Spleen (tissue), 11 donors: ENCODE results near the gene SLC17A1. TPM values are rescaled to one million over a fixed set of nuclear protein-coding genes. Genes with fewer than 3 reads are reported as not detected.

Source experiments
- DNase-seq: peaks from one replicate; pipeline ENCODE4 v3.0.0-alpha.2; 2020
- H3K27ac ChIP-seq, 8 donors: fragments of 200-600 bp; sonication (generic) in 7 of 8; 1 replicate in 4 of 8; 2 replicates in 4 of 8; pipeline versions ENCODE4 v1.5.0 to v1.8.0; 2016 to 2021; ENCODE audit warnings: inconsistent platforms in 4 of 8, mild to moderate bottlenecking in 4 of 8, moderate library complexity in 1 of 8
- H3K27me3 ChIP-seq, 7 donors: fragments of 200-600 bp; sonication (generic) in 6 of 7; replicated peaks in 1 of 7; 1 replicate in 4 of 7; 2 replicates in 3 of 7; pipeline versions ENCODE4 v1.5.0 to v1.8.0; 2016 to 2021; ENCODE audit warnings: inconsistent platforms in 3 of 7, mild to moderate bottlenecking in 1 of 7
- H3K36me3 ChIP-seq, 6 donors: fragments of 200-600 bp; sonication (generic) in 5 of 6; 1 replicate in 4 of 6; 2 replicates in 2 of 6; pipeline versions ENCODE4 v1.5.0 to v1.8.0; 2016 to 2021; ENCODE audit warnings: inconsistent platforms in 2 of 6
- H3K4me1 ChIP-seq, 6 donors: fragments of 200-600 bp; sonication (generic) in 5 of 6; 1 replicate in 3 of 6; 2 replicates in 3 of 6; pipeline versions ENCODE4 v1.5.0 to v1.8.0; 2016 to 2021; ENCODE audit warnings: inconsistent platforms in 3 of 6
- H3K4me3 ChIP-seq, 8 donors: fragments of 200-600 bp; sonication (generic) in 7 of 8; 1 replicate in 4 of 8; 2 replicates in 4 of 8; pipeline versions ENCODE4 v1.5.0 to v1.8.0; 2016 to 2021; ENCODE audit warnings: inconsistent platforms in 4 of 8, mild to moderate bottlenecking in 4 of 8, moderate library complexity in 2 of 8
- H3K9me3 ChIP-seq, 8 donors: fragments of 200-600 bp; sonication (generic) in 7 of 8; 1 replicate in 4 of 8; 2 replicates in 4 of 8; pipeline versions ENCODE4 v1.5.0 to v1.8.0; 2016 to 2021; ENCODE audit warnings: inconsistent platforms in 4 of 8
- POLR2A ChIP-seq, 3 donors: fragments of 450-650 bp; IDR thresholded peaks; one replicate each; pipeline ENCODE4 v1.5.1; 2017; ENCODE audit warnings: antibody characterized with exemption in 3 of 3, mild to moderate bottlenecking in 1 of 3
- POLR2AphosphoS5 ChIP-seq, 3 donors: sonication (generic); formaldehyde crosslinking; IDR thresholded peaks; one replicate each; pipeline ENCODE4 v1.5.1; 2017; ENCODE audit warnings: antibody characterized with exemption in 3 of 3
- WGBS, 5 donors: extraction: QIAGEN DNeasy Blood & Tissue Kit in 3 of 5; methylation state at CpG; one replicate each; pipeline versions ENCODE4 v1.1.5 to v1.1.7; 2013 to 2018; 5-methylcytosine and 5-hydroxymethylcytosine counted together
- intact Hi-C: fragments of 100-400 bp; cut with DNase I; formaldehyde crosslinking; loops from one replicate; pipeline ENCODE4 v1.15.0; 2023; ENCODE audit warnings: low total_unique reads
- polyA plus RNA-seq, 3 donors: library from polyadenylated mRNA; stranded (reverse); fragments of 200-250 nt; gene quantifications; one replicate each; pipeline ENCODE4 v1.2.1, GENCODE V29; 2013
- total RNA-seq, 7 donors: library from RNA; depleted of rRNA in 3 of 7; stranded (reverse); fragments of >200 nt in 3 of 7; fragmentation: NEBNext Ultra II Directional in 4 of 7; extraction: Animal tissue kit (Norgen Biotek cat#: 25700) in 4 of 7; gene quantifications; one replicate each; pipeline versions ENCODE4 v1.1.0 to v1.2.1, GENCODE V29; 2016 to 2021
- TF ChIP-seq, protein P1 (sequence below), 11 experiments: fragments of 200-600 bp in 7 of 11; fragments of 450-650 bp in 4 of 11; sonication (generic) in 4 of 11; IDR thresholded peaks in 8 of 11; conservative IDR thresholded peaks in 3 of 11; 1 replicate in 7 of 11; 2 replicates in 4 of 11; pipeline versions ENCODE4 v1.4.0 to v1.8.0; 2016 to 2021; ENCODE audit warnings: antibody characterized with exemption in 11 of 11, inconsistent platforms in 4 of 11, mild to moderate bottlenecking in 1 of 11
- donor health status: healthy with polysubstance abuse.
- donor health status: DM: no; HTN: no; CAD: no; lungs with moderate emphysema.
- donor health status: DM: no; HTN: no; CAD: no.
- donor health status: Bipolar disorder and iron deficiency.
- donor health status: healthy.
- donor health status: DM: no; HTN: no; CAD: no.
- donor health status: DM: yes; HTN: yes; CAD: no.

Gene SLC17A1
- total and polyA plus RNA-seq, 10 donors = not detected

DNA sequence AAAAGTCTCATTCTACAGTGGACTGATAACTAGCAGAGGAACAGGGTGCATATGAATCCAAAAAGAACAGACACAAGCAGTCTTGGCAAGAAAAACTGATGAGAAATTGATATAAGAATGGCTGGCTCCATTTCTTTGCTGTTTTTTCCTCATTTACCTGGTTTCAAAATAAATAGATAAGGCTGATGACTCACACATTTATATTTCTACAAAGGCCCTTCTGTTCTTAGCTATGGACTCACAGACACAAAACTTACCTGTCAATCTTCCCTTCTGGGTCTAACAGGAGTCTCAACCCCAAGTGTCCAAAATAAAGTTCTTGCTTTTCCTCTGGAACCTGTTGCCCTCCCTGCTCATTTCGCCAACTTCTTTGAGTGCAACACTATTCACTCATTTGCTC lies 76.4 kb downstream of the SLC17A1 start:
- intact Hi-C loops = no loop called here
- Histone ChIP-seq H3K4me1 (no peaks in the 10 kb centered on the region), H3K27me3 (no peaks in the 10 kb centered on the region), H3K27ac (no peak overlapping the region), H3K4me3 (no peak overlapping the region), H3K36me3 (no peaks in the 10 kb centered on the region), H3K9me3 (no peaks in the 10 kb centered on the region)
- TF ChIP-seq POLR2AphosphoS5 (IDR thresholded peaks at IDR 0.05) (no peak), POLR2A (IDR thresholded peaks at IDR 0.05) (no peak)
- TF ChIP-seq, protein P1, sequence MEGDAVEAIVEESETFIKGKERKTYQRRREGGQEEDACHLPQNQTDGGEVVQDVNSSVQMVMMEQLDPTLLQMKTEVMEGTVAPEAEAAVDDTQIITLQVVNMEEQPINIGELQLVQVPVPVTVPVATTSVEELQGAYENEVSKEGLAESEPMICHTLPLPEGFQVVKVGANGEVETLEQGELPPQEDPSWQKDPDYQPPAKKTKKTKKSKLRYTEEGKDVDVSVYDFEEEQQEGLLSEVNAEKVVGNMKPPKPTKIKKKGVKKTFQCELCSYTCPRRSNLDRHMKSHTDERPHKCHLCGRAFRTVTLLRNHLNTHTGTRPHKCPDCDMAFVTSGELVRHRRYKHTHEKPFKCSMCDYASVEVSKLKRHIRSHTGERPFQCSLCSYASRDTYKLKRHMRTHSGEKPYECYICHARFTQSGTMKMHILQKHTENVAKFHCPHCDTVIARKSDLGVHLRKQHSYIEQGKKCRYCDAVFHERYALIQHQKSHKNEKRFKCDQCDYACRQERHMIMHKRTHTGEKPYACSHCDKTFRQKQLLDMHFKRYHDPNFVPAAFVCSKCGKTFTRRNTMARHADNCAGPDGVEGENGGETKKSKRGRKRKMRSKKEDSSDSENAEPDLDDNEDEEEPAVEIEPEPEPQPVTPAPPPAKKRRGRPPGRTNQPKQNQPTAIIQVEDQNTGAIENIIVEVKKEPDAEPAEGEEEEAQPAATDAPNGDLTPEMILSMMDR (IDR thresholded peaks at IDR 0.05 in 8 of 11, conservative IDR thresholded peaks at IDR 0.05 in 3 of 11) = no peak
- 90 to 97% (median 92%) methylated on average over 1 of the region's 1 CpG for WGBS, 5 donors
- DNase-seq = no peak

- no peaks in the 10 kb centered on the region for H3K36me3 ChIP-seq
- DNase-seq = no peak
- intact Hi-C loops = no loop called here
- H3K27me3 ChIP-seq = no peaks in the 10 kb centered on the region
- no peak within 1 kb of the TSS for H3K4me3 ChIP-seq
- H3K27ac ChIP-seq = no peak within 1 kb of the TSS
- no peaks in the 10 kb centered on the region for H3K9me3 ChIP-seq
- TF ChIP-seq POLR2A (IDR thresholded peaks at IDR 0.05) (no peak), POLR2AphosphoS5 (IDR thresholded peaks at IDR 0.05) (no peak)
- TF ChIP-seq, protein P1 (IDR thresholded peaks at IDR 0.05 in 8 of 11, conservative IDR thresholded peaks at IDR 0.05 in 3 of 11) = no peak
- H3K4me1 ChIP-seq = no peaks in the 10 kb centered on the region
Observed at GRCh38 chr6:25754535-25754934, 77.3 kb downstream of the SLC17A1 start, which contains the start of gene SLC17A4. SLC17A4 (plus strand) TSS chr6:25754742; CDS start chr6:25761963, 7,221 bp downstream.

GRCh38 chr6:25753079-25753478 lies 78.8 kb downstream of the SLC17A1 start:
- Histone ChIP-seq H3K27me3 (no peaks in the 10 kb centered on the region), H3K36me3 (no peaks in the 10 kb centered on the region), H3K4me1 (no peaks in the 10 kb centered on the region), H3K27ac (no peak overlapping the region), H3K4me3 (no peak overlapping the region), H3K9me3 (no peaks in the 10 kb centered on the region)
- no peak for TF ChIP-seq POLR2AphosphoS5 (IDR thresholded peaks at IDR 0.05)
- TF ChIP-seq, protein P1 (IDR thresholded peaks at IDR 0.05 in 8 of 11, conservative IDR thresholded peaks at IDR 0.05 in 3 of 11) = no peak
- no peak for TF ChIP-seq POLR2A (IDR thresholded peaks at IDR 0.05)
- intact Hi-C loops = no loop called here
- DNase-seq = no peak

- no peak for TF ChIP-seq POLR2AphosphoS5 (IDR thresholded peaks at IDR 0.05)
- TF ChIP-seq, protein P1 (IDR thresholded peaks at IDR 0.05 in 8 of 11, conservative IDR thresholded peaks at IDR 0.05 in 3 of 11) = no peak
- TF ChIP-seq POLR2A (IDR thresholded peaks at IDR 0.05) = no peak
- H3K27me3 ChIP-seq = no peaks in the 10 kb centered on the region
- no peak overlapping the region for H3K27ac ChIP-seq
- no peaks in the 10 kb centered on the region for H3K36me3 ChIP-seq
- WGBS, 5 donors = 59 to 62% (median 60%) methylated on average over 3 of the region's 3 CpGs
- intact Hi-C loops = no loop called here
- no peaks in the 10 kb centered on the region for H3K9me3 ChIP-seq
- no peak for DNase-seq
- no peaks in the 10 kb centered on the region for H3K4me1 ChIP-seq
- no peak overlapping the region for H3K4me3 ChIP-seq
Observed at GRCh38 chr6:25750906-25751305, 80.9 kb downstream of the SLC17A1 start.
